Erythroblast (primary cell): ENCODE measurements around the gene CHODL.

ENCODE experiments used
- GATA1 ChIP-seq: IDR thresholded peaks from 2 replicates; pipeline ENCODE4 v1.6.1; 2011; ENCODE audit warnings: low read depth, mild to moderate bottlenecking, control low read depth, low read length, moderate library complexity
- POLR2A ChIP-seq: IDR thresholded peaks from 2 replicates; pipeline ENCODE4 v1.6.1; 2011; ENCODE audit warnings: mild to moderate bottlenecking, low read length

- TF ChIP-seq POLR2A (no peak), GATA1 (no peak)
These were observed 31.1 kb downstream of the CHODL start for GRCh38 chr21:18275781-18276180.
